ENCODE measurements around the gene OR1L1. TPM values are rescaled to one million over a fixed set of nuclear protein-coding genes. Genes with fewer than 3 reads are reported as not detected.

OR1L1 gene, protein sequence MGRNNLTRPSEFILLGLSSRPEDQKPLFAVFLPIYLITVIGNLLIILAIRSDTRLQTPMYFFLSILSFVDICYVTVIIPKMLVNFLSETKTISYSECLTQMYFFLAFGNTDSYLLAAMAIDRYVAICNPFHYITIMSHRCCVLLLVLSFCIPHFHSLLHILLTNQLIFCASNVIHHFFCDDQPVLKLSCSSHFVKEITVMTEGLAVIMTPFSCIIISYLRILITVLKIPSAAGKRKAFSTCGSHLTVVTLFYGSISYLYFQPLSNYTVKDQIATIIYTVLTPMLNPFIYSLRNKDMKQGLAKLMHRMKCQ
- not detected in 2 replicates for total RNA-seq (2011; cell fraction: chromatin; rRNA removed; ENCODE audit: low replicate concordance)
- total RNA-seq (2011; cell fraction: nucleolus; rRNA removed) = not detected in 2 replicates
- total RNA-seq (2011; cell fraction: nucleoplasm; rRNA removed) = not detected in 2 replicates
- total RNA-seq (2014; rRNA removed) (not detected in 2 replicates), total RNA-seq (2014; rRNA removed; fragmentation: Illumina TruSeq; extraction: Trizol) (not detected in 2 replicates), total RNA-seq (2015; rRNA removed; fragmentation: Illumina TruSeq; extraction: Trizol) (not detected in 2 replicates), total RNA-seq (2021) (not detected in 2 replicates), polyA plus RNA-seq (2011; rRNA removed) (not detected in 2 replicates), polyA plus RNA-seq (2014; fragmentation: Illumina TruSeq; extraction: Trizol) (not detected in 2 replicates), polyA plus RNA-seq (2014; fragmentation: Nextera tagmentation; extraction: Ambion mirVana) (not detected), polyA plus RNA-seq (2014; rRNA removed) (not detected in 2 replicates), polyA minus RNA-seq (2011; rRNA and poly(A)+ RNA removed) (not detected in 2 replicates), Bru-seq, nascent RNA (not detected), BruChase-seq, experiment 1, labeled RNA remaining after a 2-hour chase (not detected), BruChase-seq, experiment 2, labeled RNA remaining after a 6-hour chase (not detected)
- not detected in 2 replicates for polyA plus RNA-seq (2011; cell fraction: cytosol; rRNA removed)
- polyA plus RNA-seq (2011; cell fraction: nucleus; rRNA removed) = not detected in 2 replicates
- polyA plus RNA-seq (2012) = not detected in 2 replicates
- not detected in 2 replicates for polyA minus RNA-seq (2011; cell fraction: cytosol; rRNA and poly(A)+ RNA removed)
- not detected in 2 replicates for polyA minus RNA-seq (2011; cell fraction: nucleus; rRNA and poly(A)+ RNA removed)
- long read RNA-seq, experiment 1 = 0 reads
- long read RNA-seq, experiment 2 = 0 reads
- long read RNA-seq, experiment 3 = 0 reads

- no peak for ATAC-seq
- TF ChIP-seq ZNF696 (CRISPR knock-in tag; conservative IDR thresholded peaks at IDR 0.05) (no peak), CHCHD3 (CRISPR knock-in tag; IDR thresholded peaks at IDR 0.05) (no peak), HINFP (tag; conservative IDR thresholded peaks at IDR 0.05; ENCODE audit: low read depth) (no peak), CHD7 (IDR thresholded peaks at IDR 0.05; ENCODE audit: low read depth, low read length) (no peak), NELFE (IDR thresholded peaks at IDR 0.05; ENCODE audit: insufficient read depth, insufficient read length) (no peak)
Measured at GRCh38 chr9:122661416-122661815, at the start of gene OR1L1. Gene OR1L1, plus strand, starts transcription at chr9:122661716. Its CDS starts 0 bp downstream, at chr9:122661716.

More at GRCh38 chr9:122661416-122661815, at the start of gene OR1L1:
- no peaks in the 10 kb centered on the region for H3K4me1 ChIP-seq (replicated peaks in 1 of 2; ENCODE audit: control insufficient read depth in 2 of 2, insufficient read depth in 2 of 2, low read length in 2 of 2)
- WGBS (ENCODE audit: insufficient coverage, low coverage, missing lambda C conversion rate) = 0% methylated on average over 2 of the region's 2 CpGs
- ChIA-PET CTCF (ENCODE audit: low intra/inter-chr PET ratio) (no interaction called here), POLR2A (interaction anchor here (0.7 kb wide), 1 partner anchor 994 kb away, joined by 3 read pairs; no protein-coding TSS in a partner anchor)
- no peaks in the 10 kb centered on the region; the same call in 2 of the 3 replicates for H3K79me2 ChIP-seq (ENCODE audit: control insufficient read depth, insufficient read depth, low read length)
- in situ Hi-C loops (cut with MboI) = no loop called here
- BruUV-seq (replicated peaks) = no TSS peak
- H3K27ac ChIP-seq (ENCODE audit: extremely low read depth, low read depth, low read length) = no peak within 1 kb of the TSS
- no peak for FAIRE-seq
- intact Hi-C loops (cut with micrococcal nuclease) = no loop called here
- no peak within 1 kb of the TSS for H3K9ac ChIP-seq (ENCODE audit: insufficient read depth in 1 of 2, low read depth in 2 of 2, low read length in 2 of 2)
- no peaks in the 10 kb centered on the region for H4K20me1 ChIP-seq (replicated peaks; ENCODE audit: control insufficient read depth, insufficient read depth, low read length)
- H3K4me2 ChIP-seq (ENCODE audit: insufficient read depth, low read length) = no peak within 1 kb of the TSS
- no peak within 1 kb of the TSS for H2AFZ ChIP-seq (ENCODE audit: low read depth, low read length)
- no peaks in the 10 kb centered on the region for H3K36me3 ChIP-seq (ENCODE audit: control insufficient read depth, insufficient read depth, low read length)
- no peaks in the 10 kb centered on the region for H3K9me1 ChIP-seq (ENCODE audit: control insufficient read depth, insufficient read depth, low read length)
- H3K9me3 ChIP-seq (replicated peaks; ENCODE audit: control insufficient read depth, insufficient read depth, low read depth, low read length) = no peaks in the 10 kb centered on the region
- no peak for DNase-seq (ENCODE audit: extremely low read depth in 1 of 4, low spot score in 3 of 4)
- H3K27me3 ChIP-seq (ENCODE audit: control insufficient read depth in 2 of 2, insufficient read depth in 2 of 2, low read length in 2 of 2) = no peaks in the 10 kb centered on the region; a peak in 2 of 5 replicates
- no peak within 1 kb of the TSS for H3K4me3 ChIP-seq
